Aorta (tissue), 5 donors: ENCODE results near the gene GSC2. TPM values are rescaled to one million over a fixed set of nuclear protein-coding genes. Genes with fewer than 3 reads are reported as not detected.

ENCODE experiments used
- ATAC-seq: fragments of 200-7000 bp; cut with Tn5 transposase; one replicate; pipeline ENCODE4 v1.9.1; 2022; ENCODE audit warnings: moderate library complexity; ENCODE audit not compliant: low FRiP score
- DNase-seq, 2 donors: peaks; one replicate each; pipeline ENCODE4 v3.0.0-alpha.2; 2020
- H3K27ac ChIP-seq, 2 donors: one replicate each; pipeline ENCODE4 v1.5.1; 2013; ENCODE audit warnings: low read length in 2 of 2, mild to moderate bottlenecking in 2 of 2, moderate library complexity in 2 of 2, control low read depth in 1 of 2, inconsistent platforms in 1 of 2, low read depth in 1 of 2
- H3K27me3 ChIP-seq, 2 donors: one replicate each; pipeline ENCODE4 v1.6.1; 2013; ENCODE audit warnings: control low read depth in 1 of 2, low read length in 1 of 2, mild to moderate bottlenecking in 1 of 2, moderate library complexity in 1 of 2; ENCODE audit not compliant: insufficient read depth in 2 of 2, control insufficient read depth in 1 of 2
- H3K36me3 ChIP-seq, 2 donors: one replicate each; pipeline ENCODE4 v1.6.1; 2013; ENCODE audit warnings: control low read depth in 1 of 2, low read length in 1 of 2, mild to moderate bottlenecking in 1 of 2; ENCODE audit not compliant: insufficient read depth in 2 of 2, control insufficient read depth in 1 of 2
- H3K4me1 ChIP-seq, 2 donors: one replicate each; pipeline ENCODE4 v1.6.1; 2013; ENCODE audit warnings: low read length in 2 of 2, control low read depth in 1 of 2, mild to moderate bottlenecking in 1 of 2, moderate library complexity in 1 of 2; ENCODE audit not compliant: insufficient read depth in 2 of 2, control insufficient read depth in 1 of 2
- H3K4me3 ChIP-seq, 2 donors: one replicate each; pipeline ENCODE4 v1.5.1; 2013; ENCODE audit warnings: low read length in 2 of 2, control low read depth in 1 of 2, mild to moderate bottlenecking in 1 of 2
- H3K9me3 ChIP-seq: one replicate; pipeline ENCODE4 v1.6.1; 2013; ENCODE audit warnings: mild to moderate bottlenecking, low read length; ENCODE audit not compliant: control insufficient read depth
- WGBS, 2 donors: extraction: QIAGEN DNeasy Blood & Tissue Kit; methylation state at CpG; one replicate each; pipeline ENCODE4 v1.1.7; 2013; 5-methylcytosine and 5-hydroxymethylcytosine counted together
- intact Hi-C, 2 donors: fragments of 100-400 bp; cut with DNase I; formaldehyde crosslinking; loops; one replicate each; pipeline versions ENCODE4 v1.14.2 to v1.15.0; 2022
- polyA plus RNA-seq, 2 donors: library from polyadenylated mRNA; stranded (reverse); fragments of 200-250 nt; gene quantifications; one replicate each; pipeline ENCODE4 v1.2.3, GENCODE V29; 2013
- total RNA-seq, 2 donors: library from RNA; stranded (reverse); fragmentation: NEBNext Ultra II Directional; extraction: Animal tissue kit (Norgen Biotek cat#: 25700); gene quantifications; one replicate each; pipeline ENCODE4 v1.2.1, GENCODE V29; 2021
- donor health status: healthy with polysubstance abuse.
- donor health status: Bipolar disorder and iron deficiency.
- donor health status: DM: no; HTN: no; CAD: no.
- donor health status: DM: no; HTN: no; CAD: no.
- donor health status: DM: yes; HTN: yes; CAD: no.

The GSC2 gene
- total and polyA plus RNA-seq, 4 donors, result not detected

GRCh38 chr22:19187716-19188563 is 37.8 kb upstream of the GSC2 start:
- no peaks in the 10 kb centered on the region for H3K27me3 ChIP-seq
- no peak overlapping the region for H3K27ac ChIP-seq
- no peak for ATAC-seq
- no peaks in the 10 kb centered on the region for H3K4me1 ChIP-seq
- peak in 1 of 2 donors; percentile 53 for DNase-seq
- intact Hi-C loops, result no loop called here
- H3K9me3 ChIP-seq, result no peaks in the 10 kb centered on the region
- H3K36me3 ChIP-seq, result no peaks in the 10 kb centered on the region
- H3K4me3 ChIP-seq, result no peak overlapping the region
- WGBS, 2 donors, result 89 to 92% methylated on average over 6 of the region's 6 CpGs

- Histone ChIP-seq H3K27ac (no peak overlapping the region), H3K27me3 (no peaks in the 10 kb centered on the region), H3K4me3 (no peak overlapping the region), H3K36me3 (no peaks in the 10 kb centered on the region), H3K9me3 (no peaks in the 10 kb centered on the region), H3K4me1 (no peaks in the 10 kb centered on the region)
- 93 to 94% methylated on average over 20 of the region's 20 CpGs for WGBS, 2 donors
- ATAC-seq, result no peak
- no peak for DNase-seq
- intact Hi-C loops, result no loop called here
These were observed 34.3 kb upstream of the GSC2 start for GRCh38 chr22:19184276-19184997.

DNA sequence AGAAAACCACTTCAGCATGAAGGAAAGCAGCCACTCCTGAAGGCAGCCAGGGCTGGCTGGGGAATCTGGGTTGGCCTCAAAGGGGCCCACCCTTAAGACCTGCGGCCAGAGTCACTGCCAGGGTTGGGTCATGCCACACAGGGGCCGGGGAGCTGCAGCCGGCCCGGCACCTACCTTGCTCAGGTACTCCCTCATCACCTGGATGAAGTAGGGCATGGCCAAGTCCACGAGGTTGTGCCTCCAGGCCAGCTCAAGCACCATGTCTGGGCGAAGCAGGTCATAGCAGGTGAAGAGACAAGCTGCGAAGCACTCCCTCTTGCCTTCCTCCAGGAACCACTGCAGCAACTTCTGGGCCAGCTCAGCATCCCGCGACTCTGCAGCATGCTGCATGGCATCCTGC is 33.1 kb upstream of the GSC2 start:
- Histone ChIP-seq H3K9me3 (no peaks in the 10 kb centered on the region), H3K27ac (no peak overlapping the region), H3K4me3 (no peak overlapping the region), H3K4me1 (no peaks in the 10 kb centered on the region), H3K27me3 (no peaks in the 10 kb centered on the region), H3K36me3 (no peaks in the 10 kb centered on the region)
- 90 to 92% methylated on average over 9 of the region's 9 CpGs for WGBS, 2 donors
- intact Hi-C loops, result no loop called here
- ATAC-seq, result no peak
- DNase-seq, result no peak

- Histone ChIP-seq H3K4me3 (no peak overlapping the region), H3K9me3 (no peaks in the 10 kb centered on the region), H3K36me3 (no peaks in the 10 kb centered on the region), H3K27ac (no peak overlapping the region), H3K27me3 (no peaks in the 10 kb centered on the region), H3K4me1 (no peaks in the 10 kb centered on the region)
- no peak for DNase-seq
- intact Hi-C loops, result no loop called here
- ATAC-seq, result no peak
- 73 to 74% methylated on average over 9 of the region's 9 CpGs for WGBS, 2 donors
These were observed 32.5 kb upstream of the GSC2 start for GRCh38 chr22:19182472-19183157.

- intact Hi-C loops, result no loop called here
- WGBS, 2 donors, result 72 to 75% methylated on average over 12 of the region's 12 CpGs
- Histone ChIP-seq H3K4me1 (no peaks in the 10 kb centered on the region), H3K9me3 (no peaks in the 10 kb centered on the region), H3K36me3 (no peaks in the 10 kb centered on the region), H3K27ac (no peak overlapping the region), H3K4me3 (no peak overlapping the region), H3K27me3 (no peaks in the 10 kb centered on the region)
- ATAC-seq (no peak), DNase-seq (no peak)
These were observed 31.8 kb upstream of the GSC2 start for GRCh38 chr22:19181786-19182471.

- H3K9me3 ChIP-seq, result no peaks in the 10 kb centered on the region
- intact Hi-C loops, result no loop called here
- no peaks in the 10 kb centered on the region for H3K4me1 ChIP-seq
- no peaks in the 10 kb centered on the region for H3K36me3 ChIP-seq
- no peak overlapping the region for H3K4me3 ChIP-seq
- H3K27me3 ChIP-seq, result no peaks in the 10 kb centered on the region
- WGBS, 2 donors, result 89 to 91% methylated on average over 11 of the region's 11 CpGs
- H3K27ac ChIP-seq, result no peak overlapping the region
- no peak for ATAC-seq
- DNase-seq, result no peak
These were observed 30.8 kb upstream of the GSC2 start for GRCh38 chr22:19180740-19181410.

GRCh38 chr22:19180234-19180633 is 30.1 kb upstream of the GSC2 start:
- Histone ChIP-seq H3K27ac (no peak overlapping the region), H3K36me3 (no peaks in the 10 kb centered on the region), H3K4me3 (no peak overlapping the region), H3K27me3 (no peaks in the 10 kb centered on the region), H3K9me3 (no peaks in the 10 kb centered on the region), H3K4me1 (no peaks in the 10 kb centered on the region)
- no peak for DNase-seq
- 89 to 91% methylated on average over 9 of the region's 9 CpGs for WGBS, 2 donors
- no peak for ATAC-seq
- intact Hi-C loops, result no loop called here

- H3K4me3 ChIP-seq, result no peak overlapping the region
- intact Hi-C loops, result loop anchor here (2.0 to 5.0 kb wide), 7 partner anchors 35 to 953 kb away; partner anchors contain the start of genes MRPL40 (in 2 of the 2), CDC45 (in 1 of the 2), CLTCL1 (in 1 of the 2) and ESS2 (in 1 of the 2)
- no peaks in the 10 kb centered on the region for H3K36me3 ChIP-seq
- DNase-seq (peak; percentile 89), ATAC-seq (peak; percentile 87)
- 34 to 35% methylated on average over 15 of the region's 15 CpGs for WGBS, 2 donors
- H3K27ac ChIP-seq, result peak overlapping the region in 1 of 2 donors; percentile 14
- no peaks in the 10 kb centered on the region for H3K9me3 ChIP-seq
- no peaks in the 10 kb centered on the region for H3K4me1 ChIP-seq
- no peaks in the 10 kb centered on the region for H3K27me3 ChIP-seq
These were observed 29.5 kb upstream of the GSC2 start for GRCh38 chr22:19179497-19180048.
